ENCODE results near the gene RHBDD1. TPM values are rescaled to one million over a fixed set of nuclear protein-coding genes. Genes with fewer than 3 reads are reported as not detected.

The RHBDD1 gene, protein sequence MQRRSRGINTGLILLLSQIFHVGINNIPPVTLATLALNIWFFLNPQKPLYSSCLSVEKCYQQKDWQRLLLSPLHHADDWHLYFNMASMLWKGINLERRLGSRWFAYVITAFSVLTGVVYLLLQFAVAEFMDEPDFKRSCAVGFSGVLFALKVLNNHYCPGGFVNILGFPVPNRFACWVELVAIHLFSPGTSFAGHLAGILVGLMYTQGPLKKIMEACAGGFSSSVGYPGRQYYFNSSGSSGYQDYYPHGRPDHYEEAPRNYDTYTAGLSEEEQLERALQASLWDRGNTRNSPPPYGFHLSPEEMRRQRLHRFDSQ
- total RNA-seq: 4.0 and 26.9 TPM in 2 replicates

DNA sequence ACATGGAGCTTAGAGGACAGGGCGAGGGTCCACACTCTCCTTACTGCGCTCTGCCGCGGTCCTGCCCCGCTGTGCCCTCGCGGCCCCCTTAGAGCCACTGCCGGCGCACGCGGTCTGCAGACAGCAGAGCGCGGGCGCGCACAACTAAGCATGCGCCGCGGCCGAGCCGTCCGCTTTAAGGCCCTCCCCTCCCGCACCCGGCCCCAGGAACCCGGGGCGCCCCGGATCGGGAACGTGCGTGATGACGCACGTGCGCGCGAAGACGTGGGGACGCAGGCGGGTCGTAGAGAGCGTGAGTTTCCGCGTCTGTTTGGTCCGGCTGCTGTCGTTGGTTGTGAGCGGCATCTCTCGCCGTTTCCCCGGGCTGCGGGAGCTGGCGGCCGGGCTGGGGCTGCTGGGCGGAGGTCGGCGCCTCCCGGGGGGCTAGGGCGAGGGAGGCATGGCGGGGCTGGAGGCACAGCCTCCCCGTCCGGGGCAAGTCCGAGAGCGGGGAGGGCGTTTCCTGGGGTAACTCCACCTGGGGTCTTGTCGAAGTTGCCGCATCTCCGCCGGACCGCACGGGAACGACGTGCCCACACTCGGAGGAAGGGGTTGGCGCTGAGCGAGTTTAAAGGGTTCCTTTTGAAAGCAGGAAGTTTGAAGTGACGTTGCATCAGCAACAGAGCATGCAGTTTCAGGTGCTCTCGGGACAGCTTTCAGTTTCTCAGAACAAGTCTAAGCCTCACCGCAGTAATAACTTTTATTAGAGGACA is at the start of gene RHBDD1:
Gene RHBDD1, plus strand, starts transcription at position 259 of the 752 bp plus-strand sequence. CDS start 28,640 bp downstream, outside the sequence.

DNA sequence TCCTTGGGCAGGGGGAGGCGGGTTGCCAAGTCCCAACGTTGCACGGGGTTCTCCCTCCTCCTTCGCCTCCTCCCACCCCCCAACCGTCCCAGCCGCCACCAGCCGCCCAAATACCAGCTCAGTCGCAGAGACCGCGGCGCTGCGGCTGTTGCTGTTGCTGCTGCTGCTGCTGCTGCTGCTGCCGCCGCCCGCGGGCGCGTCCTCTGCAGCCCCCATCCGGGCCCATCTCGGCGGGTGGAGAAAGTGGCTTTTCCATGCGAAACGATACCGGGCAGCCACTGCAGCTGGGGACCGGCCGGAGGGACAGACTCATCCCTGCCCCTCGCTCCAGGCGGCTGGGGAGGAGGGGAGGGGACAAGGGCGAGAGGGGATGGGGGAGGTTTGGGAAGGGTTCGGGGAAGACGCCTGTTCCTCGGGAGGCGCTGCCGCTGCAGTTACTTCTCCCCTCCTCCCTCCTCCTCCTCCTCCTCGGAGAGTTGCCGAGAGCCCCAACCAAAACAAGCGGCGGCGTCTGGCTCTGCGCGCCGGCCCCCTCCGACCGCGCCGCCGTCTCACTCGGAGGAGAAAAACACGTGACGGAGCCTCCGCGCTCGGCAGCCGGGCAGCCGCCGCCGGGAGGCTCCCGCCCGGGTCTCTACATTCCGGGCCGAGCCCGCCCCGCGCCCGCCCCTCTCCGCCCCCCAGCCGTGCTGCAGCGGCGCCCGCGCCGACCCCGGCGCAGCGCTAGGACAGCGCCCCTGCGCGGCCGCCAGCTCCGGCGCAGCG is 36.5 kb upstream of the RHBDD1 start, which contains the start of gene IRS1:
Gene IRS1, minus strand, starts transcription at position 610 of the 765 bp plus-strand sequence. CDS start 1,082 bp downstream, outside the sequence.

Other genes starting within 250 kb of the RHBDD1 start
- 0.06 and 0.16 TPM in 2 replicates for gene IRS1, start 36.2 kb upstream of the RHBDD1 start, total RNA-seq